Adipose tissue (tissue), 3 donors: ENCODE data around the gene ERBB2. TPM values are rescaled to one million over a fixed set of nuclear protein-coding genes. Genes with fewer than 3 reads are reported as not detected.
"Not testable (repeated sequence)": the region's sequence is repeated elsewhere in the genome, so short reads cannot be mapped to it uniquely, and the experiment has no call there.

Source experiments
- H3K27ac ChIP-seq: one replicate; pipeline ENCODE4 v1.5.1; 2013; ENCODE audit warnings: low read depth, low read length
- WGBS, 3 donors: extraction: QIAGEN DNeasy Blood & Tissue Kit; methylation state at CpG; one replicate each; pipeline ENCODE4 v1.1.7; 2013; 5-methylcytosine and 5-hydroxymethylcytosine counted together
- polyA plus RNA-seq, 3 donors: library from polyadenylated mRNA; stranded (reverse); fragments of 200-250 nt; gene quantifications; one replicate each; pipeline ENCODE4 v1.2.3, GENCODE V29; 2013
- donor health status: healthy with polysubstance abuse.
- donor health status: Bipolar disorder and iron deficiency.
- donor health status: healthy.

The ERBB2 gene
- polyA plus RNA-seq, 3 donors, result 7.2 to 28.0 (median 7.4) TPM

DNA sequence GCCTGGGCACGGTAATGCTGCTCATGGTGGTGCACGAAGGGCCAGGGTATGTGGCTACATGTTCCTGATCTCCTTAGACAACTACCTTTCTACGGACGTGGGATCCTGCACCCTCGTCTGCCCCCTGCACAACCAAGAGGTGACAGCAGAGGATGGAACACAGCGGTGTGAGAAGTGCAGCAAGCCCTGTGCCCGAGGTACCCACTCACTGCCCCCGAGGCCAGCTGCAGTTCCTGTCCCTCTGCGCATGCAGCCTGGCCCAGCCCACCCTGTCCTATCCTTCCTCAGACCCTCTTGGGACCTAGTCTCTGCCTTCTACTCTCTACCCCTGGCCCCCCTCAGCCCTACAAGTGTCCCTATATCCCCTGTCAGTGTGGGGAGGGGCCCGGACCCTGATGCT lies 12.0 kb downstream of the ERBB2 start:
- H3K27ac ChIP-seq, result no peak overlapping the region
- WGBS, 3 donors, result 88 to 92% (median 90%) methylated on average over 9 to 10 of the region's 10 CpGs

DNA sequence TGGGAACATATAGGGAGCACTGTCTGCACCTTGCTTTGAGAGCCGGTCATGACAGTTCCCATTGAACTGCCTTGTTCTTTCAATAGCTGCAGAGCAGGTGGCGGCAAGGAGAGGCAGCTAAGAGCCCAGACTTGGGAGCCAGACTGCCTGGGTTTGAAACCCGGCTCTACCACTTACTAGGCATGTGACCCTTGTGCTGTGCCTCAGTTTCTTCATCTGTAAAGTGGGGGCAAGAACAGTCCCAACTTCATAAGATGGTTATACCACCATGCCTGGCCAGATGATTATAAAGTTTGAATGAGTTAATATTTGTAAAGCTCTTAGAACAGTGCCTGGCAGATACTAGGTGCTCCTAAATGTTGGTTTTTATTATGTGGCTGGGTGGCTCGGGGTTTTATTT lies 14.4 kb downstream of the ERBB2 start:
- no peak overlapping the region for H3K27ac ChIP-seq
- 95 to 96% (median 95%) methylated on average over 4 of the region's 4 CpGs for WGBS, 3 donors

DNA sequence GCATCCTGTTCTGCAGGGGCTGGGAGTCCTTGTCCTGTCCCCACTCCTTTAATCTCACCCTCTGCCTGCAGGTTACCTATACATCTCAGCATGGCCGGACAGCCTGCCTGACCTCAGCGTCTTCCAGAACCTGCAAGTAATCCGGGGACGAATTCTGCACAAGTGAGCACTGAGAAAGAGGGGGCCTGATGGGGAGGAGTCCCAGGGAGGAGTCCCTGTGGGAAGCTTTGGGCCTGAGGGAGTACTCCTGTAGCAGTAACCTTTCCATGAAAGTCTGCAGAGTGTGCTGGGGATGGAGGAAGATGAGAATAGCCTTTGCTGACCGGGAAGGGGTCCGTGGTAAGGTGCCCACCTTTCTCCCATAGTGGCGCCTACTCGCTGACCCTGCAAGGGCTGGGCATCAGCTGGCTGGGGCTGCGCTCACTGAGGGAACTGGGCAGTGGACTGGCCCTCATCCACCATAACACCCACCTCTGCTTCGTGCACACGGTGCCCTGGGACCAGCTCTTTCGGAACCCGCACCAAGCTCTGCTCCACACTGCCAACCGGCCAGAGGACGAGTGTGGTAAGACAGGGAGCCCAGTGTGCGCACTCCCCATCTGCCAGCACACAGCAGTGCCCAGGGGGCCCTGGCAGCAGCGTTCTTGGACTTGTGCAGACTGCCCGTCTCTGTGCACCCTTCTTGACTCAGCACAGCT lies 15.7 kb downstream of the ERBB2 start:
- H3K27ac ChIP-seq, result no peak overlapping the region

DNA sequence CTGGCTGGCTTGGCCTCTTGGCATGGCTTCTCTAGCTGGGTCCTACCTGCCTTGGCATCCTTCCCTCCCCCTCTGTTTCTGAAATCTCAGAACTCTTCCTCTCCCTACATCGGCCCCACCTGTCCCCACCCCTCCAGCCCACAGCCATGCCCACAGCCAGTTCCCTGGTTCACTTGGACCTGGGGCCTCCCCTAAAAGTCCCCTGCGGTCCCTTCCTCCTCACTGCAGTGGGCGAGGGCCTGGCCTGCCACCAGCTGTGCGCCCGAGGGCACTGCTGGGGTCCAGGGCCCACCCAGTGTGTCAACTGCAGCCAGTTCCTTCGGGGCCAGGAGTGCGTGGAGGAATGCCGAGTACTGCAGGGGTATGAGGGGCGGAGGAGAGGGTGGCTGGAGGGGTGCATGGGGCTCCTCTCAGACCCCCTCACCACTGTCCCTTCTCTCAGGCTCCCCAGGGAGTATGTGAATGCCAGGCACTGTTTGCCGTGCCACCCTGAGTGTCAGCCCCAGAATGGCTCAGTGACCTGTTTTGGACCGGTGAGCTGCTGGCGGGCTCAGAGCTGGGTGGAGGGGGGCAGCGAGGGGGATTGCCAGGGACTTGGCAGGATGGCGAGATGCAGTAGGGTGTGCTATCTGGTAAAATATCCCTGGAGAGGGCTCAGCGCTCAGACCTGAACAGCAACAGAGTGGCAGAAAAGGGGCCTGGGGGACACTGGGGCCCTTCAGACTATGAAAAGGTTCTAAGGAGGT lies 16.4 kb downstream of the ERBB2 start:
- 84 to 91% (median 86%) methylated on average over 15 of the region's 15 CpGs for WGBS, 3 donors
- no peak overlapping the region for H3K27ac ChIP-seq

More for the DNA sequence above, 15.7 kb downstream of the ERBB2 start:
- 91 to 96% (median 95%) methylated on average over 18 of the region's 18 CpGs for WGBS, 3 donors

DNA sequence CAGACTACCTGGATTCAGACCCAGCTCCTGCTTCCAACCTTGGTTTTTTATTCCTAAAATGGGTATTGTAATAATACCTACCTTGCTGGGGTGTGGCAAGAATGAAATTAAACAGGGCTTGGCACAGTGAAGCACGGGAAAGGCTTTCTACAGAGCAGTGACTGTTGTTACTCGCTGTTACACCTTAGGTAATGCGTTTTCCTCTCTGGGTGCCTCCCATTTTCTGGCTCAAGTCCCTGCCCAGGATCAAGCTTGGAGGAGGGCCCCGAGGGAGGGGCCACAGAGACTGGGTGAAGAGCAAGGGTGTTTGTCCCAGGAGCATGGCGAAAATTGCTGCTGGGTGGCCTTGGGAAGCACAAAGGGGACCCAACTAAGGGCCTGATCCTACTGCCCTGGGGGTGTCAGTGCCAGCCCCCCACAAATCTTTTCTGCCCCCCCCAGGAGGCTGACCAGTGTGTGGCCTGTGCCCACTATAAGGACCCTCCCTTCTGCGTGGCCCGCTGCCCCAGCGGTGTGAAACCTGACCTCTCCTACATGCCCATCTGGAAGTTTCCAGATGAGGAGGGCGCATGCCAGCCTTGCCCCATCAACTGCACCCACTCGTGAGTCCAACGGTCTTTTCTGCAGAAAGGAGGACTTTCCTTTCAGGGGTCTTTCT lies 17.1 kb downstream of the ERBB2 start:
- no peak overlapping the region for H3K27ac ChIP-seq
- 80 to 84% (median 81%) methylated on average over 11 of the region's 11 CpGs for WGBS, 3 donors

DNA sequence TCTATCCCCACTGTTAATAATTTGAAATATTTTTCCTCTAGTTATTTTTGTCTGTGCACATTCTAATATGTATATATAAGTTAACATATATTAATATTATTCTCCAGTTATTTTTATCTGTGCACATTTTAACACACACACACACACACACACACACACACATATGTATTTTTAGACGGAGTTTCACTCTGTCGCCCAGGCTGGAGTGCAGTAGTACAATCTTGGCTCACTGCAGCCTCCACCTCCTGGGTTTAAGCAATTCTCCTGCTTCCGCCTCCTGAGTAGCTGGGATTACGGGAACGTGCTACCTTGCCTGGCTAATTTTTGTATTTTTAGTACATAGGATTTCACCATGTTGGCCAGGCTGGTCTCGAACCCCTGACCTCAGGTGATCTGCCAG lies 17.8 kb downstream of the ERBB2 start:
- WGBS, 3 donors, result 86 to 92% (median 88%) methylated on average over 6 of the region's 6 CpGs
- no peak overlapping the region for H3K27ac ChIP-seq

DNA sequence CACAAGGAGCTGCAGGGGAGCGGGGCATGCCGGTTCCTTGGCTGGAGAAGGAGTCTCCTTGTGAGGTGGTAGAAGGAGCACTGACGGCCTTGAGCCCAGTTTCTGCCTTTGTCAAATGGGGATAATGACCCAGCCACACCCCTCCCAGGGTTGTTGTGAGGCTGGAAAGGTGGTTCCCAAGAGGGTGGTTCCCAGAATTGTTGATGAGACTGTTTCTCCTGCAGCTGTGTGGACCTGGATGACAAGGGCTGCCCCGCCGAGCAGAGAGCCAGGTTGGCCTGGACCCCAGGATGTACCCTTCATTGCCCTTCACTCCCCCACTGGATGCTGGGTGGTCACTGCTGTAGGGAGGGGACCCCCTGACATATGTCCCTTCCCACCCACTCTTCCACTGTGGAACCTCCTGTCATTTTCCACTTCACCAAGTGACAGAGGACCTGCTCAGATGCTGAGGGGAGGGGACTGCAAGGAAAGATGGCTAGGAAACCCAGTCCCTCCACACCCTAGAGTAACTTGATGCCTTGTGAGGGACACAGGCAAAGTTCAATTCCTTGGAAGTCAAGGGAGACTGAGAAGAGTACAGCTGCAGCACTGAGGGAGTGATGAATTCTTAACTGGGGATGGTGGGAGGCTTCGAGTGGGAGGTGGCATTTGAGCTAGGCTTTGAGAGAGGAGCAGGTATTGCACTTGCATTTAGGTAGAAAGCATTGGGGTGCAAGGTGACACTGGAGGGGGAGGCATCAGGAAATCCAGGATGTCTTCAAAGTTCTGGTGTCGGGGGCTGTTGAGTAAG lies 19.9 kb downstream of the ERBB2 start:
- 72 to 95% (median 83%) methylated on average over 7 of the region's 7 CpGs for WGBS, 3 donors
- H3K27ac ChIP-seq, result no peak overlapping the region

DNA sequence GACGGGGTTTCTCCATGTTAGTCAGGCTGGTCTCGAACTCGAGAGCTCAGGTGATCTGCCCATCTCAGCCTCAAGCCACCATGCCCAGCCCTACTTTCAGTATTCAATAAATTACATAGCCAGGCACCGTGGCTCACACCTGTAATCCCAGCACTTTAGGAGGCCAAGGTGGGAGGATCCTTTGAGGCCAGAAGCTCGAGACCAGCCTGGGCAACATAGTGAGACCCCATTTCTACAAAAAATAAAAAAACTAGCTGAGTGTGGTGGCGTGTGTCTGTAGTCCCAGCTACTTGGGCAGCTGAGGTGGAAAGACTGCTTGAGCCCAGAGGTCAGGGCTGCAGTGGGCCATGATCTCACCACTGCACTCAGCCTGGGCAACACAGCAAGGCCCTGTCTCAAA lies 22.2 kb downstream of the ERBB2 start:
- H3K27ac ChIP-seq, result no peak overlapping the region
- 89 to 94% (median 94%) methylated on average over 6 of the region's 6 CpGs for WGBS, 3 donors

DNA sequence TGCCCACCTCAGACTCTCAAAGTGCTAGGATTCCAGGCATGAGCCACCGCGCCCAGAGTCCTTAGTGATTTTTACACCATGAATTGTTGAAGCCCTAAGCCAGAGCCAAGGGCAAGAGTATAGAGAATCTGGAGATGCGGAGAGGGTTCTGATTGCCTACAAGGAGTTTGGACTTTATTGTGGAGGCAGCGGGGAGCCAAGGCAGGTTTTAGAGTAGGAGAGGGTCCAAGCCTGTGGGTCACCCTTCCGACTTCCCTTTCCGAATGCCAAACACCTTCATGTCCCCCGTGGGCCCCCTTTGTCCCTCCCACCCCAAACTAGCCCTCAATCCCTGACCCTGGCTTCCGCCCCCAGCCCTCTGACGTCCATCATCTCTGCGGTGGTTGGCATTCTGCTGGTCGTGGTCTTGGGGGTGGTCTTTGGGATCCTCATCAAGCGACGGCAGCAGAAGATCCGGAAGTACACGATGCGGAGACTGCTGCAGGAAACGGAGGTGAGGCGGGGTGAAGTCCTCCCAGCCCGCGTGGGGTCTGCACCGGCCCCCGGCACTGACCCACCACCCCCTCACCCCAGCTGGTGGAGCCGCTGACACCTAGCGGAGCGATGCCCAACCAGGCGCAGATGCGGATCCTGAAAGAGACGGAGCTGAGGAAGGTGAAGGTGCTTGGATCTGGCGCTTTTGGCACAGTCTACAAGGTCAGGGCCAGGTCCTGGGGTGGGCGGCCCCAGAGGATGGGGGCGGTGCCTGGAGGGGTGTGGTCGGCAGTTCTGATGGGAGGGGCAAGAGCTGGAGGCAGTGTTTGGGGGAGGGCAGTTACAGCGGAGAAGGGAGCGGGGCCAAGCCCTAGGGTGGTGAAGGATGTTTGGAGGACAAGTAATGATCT lies 23.3 kb downstream of the ERBB2 start:
- 81 to 83% (median 82%) methylated on average over 34 of the region's 34 CpGs for WGBS, 3 donors
- H3K27ac ChIP-seq, result no peak overlapping the region

DNA sequence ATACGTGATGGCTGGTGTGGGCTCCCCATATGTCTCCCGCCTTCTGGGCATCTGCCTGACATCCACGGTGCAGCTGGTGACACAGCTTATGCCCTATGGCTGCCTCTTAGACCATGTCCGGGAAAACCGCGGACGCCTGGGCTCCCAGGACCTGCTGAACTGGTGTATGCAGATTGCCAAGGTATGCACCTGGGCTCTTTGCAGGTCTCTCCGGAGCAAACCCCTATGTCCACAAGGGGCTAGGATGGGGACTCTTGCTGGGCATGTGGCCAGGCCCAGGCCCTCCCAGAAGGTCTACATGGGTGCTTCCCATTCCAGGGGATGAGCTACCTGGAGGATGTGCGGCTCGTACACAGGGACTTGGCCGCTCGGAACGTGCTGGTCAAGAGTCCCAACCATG lies 24.9 kb downstream of the ERBB2 start:
- no peak overlapping the region for H3K27ac ChIP-seq
- WGBS, 3 donors, result 94 to 97% (median 97%) methylated on average over 13 of the region's 13 CpGs

DNA sequence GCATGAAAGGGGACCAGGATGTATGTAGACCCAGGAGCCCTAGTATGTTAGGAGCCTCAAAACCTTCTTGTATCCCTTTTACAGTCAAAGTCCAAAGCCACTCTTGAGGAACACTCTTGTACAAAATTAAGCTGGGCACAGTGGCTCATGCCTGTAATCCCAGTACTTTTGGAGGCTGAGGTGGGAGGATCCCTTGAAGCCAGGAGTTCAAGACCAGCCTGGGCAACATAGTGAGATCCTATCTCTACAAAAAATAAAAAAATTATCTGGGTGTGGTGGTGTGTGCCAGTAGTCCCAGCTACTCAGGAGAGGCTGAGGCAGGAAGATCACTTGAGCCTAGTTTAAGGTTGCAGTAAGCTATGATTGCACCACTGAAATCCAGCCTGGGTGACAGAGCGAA lies 26.1 kb downstream of the ERBB2 start:
- H3K27ac ChIP-seq, result not testable (repeated sequence)
- WGBS, 3 donors, result 92 to 93% (median 93%) methylated on average over 1 of the region's 1 CpG

DNA sequence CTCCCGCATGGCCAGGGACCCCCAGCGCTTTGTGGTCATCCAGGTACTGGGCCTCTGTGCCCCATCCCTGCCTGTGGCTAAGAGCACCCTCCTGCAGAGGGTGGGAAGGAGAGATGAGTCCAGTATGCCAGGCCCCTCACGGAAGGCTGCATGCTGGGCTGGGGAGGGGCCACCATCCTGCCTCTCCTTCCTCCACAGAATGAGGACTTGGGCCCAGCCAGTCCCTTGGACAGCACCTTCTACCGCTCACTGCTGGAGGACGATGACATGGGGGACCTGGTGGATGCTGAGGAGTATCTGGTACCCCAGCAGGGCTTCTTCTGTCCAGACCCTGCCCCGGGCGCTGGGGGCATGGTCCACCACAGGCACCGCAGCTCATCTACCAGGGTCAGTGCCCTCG lies 26.8 kb downstream of the ERBB2 start:
- 90 to 91% (median 90%) methylated on average over 6 to 9 of the region's 9 CpGs for WGBS, 3 donors
- no peak overlapping the region for H3K27ac ChIP-seq

DNA sequence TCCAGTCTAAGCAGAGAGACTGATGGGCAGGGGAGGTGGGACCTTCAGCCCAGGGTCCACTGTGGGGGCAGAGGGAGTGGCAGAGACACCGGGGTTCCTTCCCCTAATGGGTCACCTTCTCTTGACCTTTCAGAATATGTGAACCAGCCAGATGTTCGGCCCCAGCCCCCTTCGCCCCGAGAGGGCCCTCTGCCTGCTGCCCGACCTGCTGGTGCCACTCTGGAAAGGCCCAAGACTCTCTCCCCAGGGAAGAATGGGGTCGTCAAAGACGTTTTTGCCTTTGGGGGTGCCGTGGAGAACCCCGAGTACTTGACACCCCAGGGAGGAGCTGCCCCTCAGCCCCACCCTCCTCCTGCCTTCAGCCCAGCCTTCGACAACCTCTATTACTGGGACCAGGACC lies 27.7 kb downstream of the ERBB2 start:
- WGBS, 3 donors, result 53 to 76% (median 72%) methylated on average over 10 of the region's 10 CpGs
- H3K27ac ChIP-seq, result no peak overlapping the region

DNA sequence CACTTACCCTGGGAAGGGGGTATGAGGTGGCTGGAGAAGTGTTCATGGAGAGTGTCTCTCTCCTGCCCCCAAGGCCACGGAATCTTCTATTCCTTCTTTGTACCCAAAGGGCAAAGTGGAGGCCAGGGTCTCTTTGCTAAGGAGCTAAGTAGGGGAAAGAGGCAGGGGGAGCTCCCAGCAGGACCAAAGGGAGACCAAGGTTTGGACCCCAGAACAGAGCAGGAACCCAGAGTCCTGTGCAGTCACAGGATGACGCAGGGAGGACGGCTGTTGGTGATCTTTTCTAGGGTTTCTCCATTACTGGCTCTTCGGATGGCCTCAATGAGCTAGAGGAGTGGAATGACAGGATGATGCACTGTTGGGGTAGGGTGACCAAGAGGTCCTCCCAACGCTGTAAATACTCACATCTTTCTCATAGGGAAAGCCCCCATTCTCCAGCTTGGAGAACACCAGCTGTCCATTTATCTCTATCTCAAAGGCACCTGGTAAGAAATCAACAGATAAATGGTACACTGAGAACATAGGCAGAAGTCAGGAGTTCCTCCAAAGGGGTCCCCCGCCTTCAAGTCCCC lies 29.5 kb downstream of the ERBB2 start:
- WGBS, 3 donors, result 72 to 80% (median 73%) methylated on average over 6 of the region's 6 CpGs
- no peak overlapping the region for H3K27ac ChIP-seq

DNA sequence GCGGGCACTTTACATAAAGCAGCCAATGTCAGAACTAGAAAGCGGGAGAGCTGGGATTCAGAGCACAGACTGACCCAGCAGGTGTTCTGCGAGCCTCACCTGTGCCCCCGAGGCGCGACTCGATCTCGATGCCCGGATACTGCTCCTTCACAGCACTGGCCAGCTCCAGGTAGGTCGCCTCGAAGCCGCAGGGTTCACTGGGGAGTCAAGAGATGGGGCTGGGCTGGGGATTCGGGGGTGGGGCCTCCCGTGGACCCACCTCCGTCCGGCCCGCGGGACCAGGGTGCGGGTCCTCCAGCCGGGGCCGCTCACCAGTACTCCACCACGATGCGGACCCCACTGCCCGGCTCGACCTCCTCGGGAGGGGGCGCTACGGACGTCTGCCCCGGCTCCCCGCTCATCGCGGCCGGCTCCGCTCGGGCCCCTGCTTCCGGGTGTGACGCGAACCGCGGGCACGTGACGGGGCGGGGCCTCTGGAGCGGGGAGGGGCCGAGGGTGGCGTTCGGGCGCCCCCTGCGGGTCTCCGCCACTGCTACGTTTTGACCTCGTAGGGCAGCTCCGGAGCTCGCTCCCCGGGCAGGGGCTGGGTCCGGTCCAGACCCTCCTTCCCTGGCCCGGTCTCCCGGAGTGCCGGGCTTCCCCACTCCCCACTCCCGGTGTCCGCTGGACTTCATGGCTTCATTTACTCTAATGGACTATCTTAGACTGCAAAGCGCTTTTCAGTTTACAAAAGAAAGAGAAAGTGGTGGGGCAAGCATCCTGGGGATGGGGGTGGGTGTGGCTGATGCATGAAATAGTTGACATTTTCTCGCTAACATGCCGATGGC lies 30.4 kb downstream of the ERBB2 start, which contains the start of gene MIEN1:
MIEN1 (minus strand) TSS at position 438 of the 827 bp plus-strand sequence; CDS start at position 401, 37 bp downstream.
- H3K27ac ChIP-seq, result no peak within 1 kb of the TSS

DNA sequence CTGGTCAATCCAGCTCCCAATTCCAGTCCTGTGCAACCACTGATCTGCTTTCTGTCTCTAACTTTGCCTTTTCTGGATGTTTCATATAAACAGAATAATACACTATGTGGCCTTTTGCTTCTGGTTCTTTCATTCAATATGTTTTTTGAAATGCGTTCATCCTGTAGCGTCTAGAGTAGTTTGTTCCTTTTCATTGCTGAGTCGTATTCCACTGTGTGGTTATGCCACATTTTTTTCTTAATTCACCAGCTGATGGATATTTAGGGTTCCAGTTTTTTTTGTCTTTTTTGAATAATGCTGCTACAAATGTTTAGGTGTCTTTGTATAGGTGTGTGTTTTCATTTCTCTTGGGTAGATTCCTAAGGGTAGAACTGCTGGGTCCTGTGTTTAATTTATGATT lies 32.7 kb downstream of the ERBB2 start:
- 93 to 98% (median 95%) methylated on average over 3 of the region's 3 CpGs for WGBS, 3 donors
- H3K27ac ChIP-seq, result no peak overlapping the region

More for the DNA sequence above, 30.4 kb downstream of the ERBB2 start, which contains the start of gene MIEN1:
- WGBS, 3 donors, result 1% methylated on average over 54 to 65 of the region's 65 CpGs
